H9 (cell line): ENCODE results near the gene MRTFB. TPM values are rescaled to one million over a fixed set of nuclear protein-coding genes. Genes with fewer than 3 reads are reported as not detected.

ENCODE experiments used
- DNase-seq: peaks from one replicate; pipeline ENCODE4 v3.0.0-alpha.2; 2017
- H2AFZ ChIP-seq: one replicate; pipeline ENCODE4 v1.6.1; 2013; ENCODE audit warnings: mild to moderate bottlenecking, low read length, control low read depth, moderate library complexity
- H2AK5ac ChIP-seq: 2 replicates; pipeline ENCODE4 v1.6.1; 2013; ENCODE audit warnings: low read length, control low read depth, mixed read lengths; ENCODE audit not compliant: insufficient read length
- H2BK120ac ChIP-seq: one replicate; pipeline ENCODE4 v1.6.1; 2013; ENCODE audit warnings: low read depth, mild to moderate bottlenecking, low read length, control low read depth, inconsistent platforms; ENCODE audit not compliant: poor library complexity, severe bottlenecking
- H2BK12ac ChIP-seq: 2 replicates; pipeline ENCODE4 v1.6.1; 2013; ENCODE audit warnings: low read length, control low read depth, mixed read lengths, low read depth; ENCODE audit not compliant: insufficient read length
- H2BK15ac ChIP-seq: 2 replicates; pipeline ENCODE4 v1.6.1; 2013; ENCODE audit warnings: low read depth, low read length, control low read depth
- H2BK20ac ChIP-seq: one replicate; pipeline ENCODE4 v1.6.1; 2013; ENCODE audit warnings: low read depth, mild to moderate bottlenecking, low read length, control low read depth, inconsistent platforms; ENCODE audit not compliant: poor library complexity, severe bottlenecking
- H2BK5ac ChIP-seq: 2 replicates; pipeline ENCODE4 v1.6.1; 2013; ENCODE audit warnings: low read length, control low read depth, mixed read lengths; ENCODE audit not compliant: insufficient read length
- H3K14ac ChIP-seq: 2 replicates; pipeline ENCODE4 v1.6.1; 2013; ENCODE audit warnings: low read length, control low read depth; ENCODE audit not compliant: insufficient read depth
- H3K18ac ChIP-seq: 2 replicates; pipeline ENCODE4 v1.6.1; 2013; ENCODE audit warnings: low read depth, mild to moderate bottlenecking, mixed read lengths, low read length, control low read depth; ENCODE audit not compliant: insufficient read length
- H3K23ac ChIP-seq: 2 replicates; pipeline ENCODE4 v1.6.1; 2013; ENCODE audit warnings: low read length, control low read depth, mixed read lengths, low read depth; ENCODE audit not compliant: insufficient read length
- H3K23me2 ChIP-seq: 2 replicates; pipeline ENCODE4 v1.6.1; 2013; ENCODE audit warnings: low read depth, mild to moderate bottlenecking, mixed read lengths, low read length, control low read depth; ENCODE audit not compliant: insufficient read length, poor library complexity, severe bottlenecking
- H3K27ac ChIP-seq: 2 replicates; pipeline ENCODE4 v1.5.1; 2013; ENCODE audit warnings: low read length, control low read depth, mixed read lengths, low read depth; ENCODE audit not compliant: insufficient read length
- H3K27me3 ChIP-seq: 2 replicates; pipeline ENCODE4 v1.6.1; 2013; ENCODE audit warnings: low read length, control low read depth, inconsistent platforms; ENCODE audit not compliant: insufficient read depth
- H3K4ac ChIP-seq: 2 replicates; pipeline ENCODE4 v1.6.1; 2013; ENCODE audit warnings: low read depth, mild to moderate bottlenecking, control low read depth, inconsistent platforms, low read length, moderate library complexity
- H3K4me1 ChIP-seq: 2 replicates; pipeline ENCODE4 v1.6.1; 2013; ENCODE audit warnings: low read length, control low read depth, inconsistent platforms; ENCODE audit not compliant: insufficient read depth
- H3K4me2 ChIP-seq: 2 replicates; pipeline ENCODE4 v1.6.1; 2013; ENCODE audit warnings: low read length, control low read depth, mixed read lengths; ENCODE audit not compliant: insufficient read length, insufficient read depth
- H3K56ac ChIP-seq: 2 replicates; pipeline ENCODE4 v1.6.1; 2013; ENCODE audit warnings: low read depth, mild to moderate bottlenecking, mixed read lengths, low read length, control low read depth; ENCODE audit not compliant: insufficient read length
- H3K79me1 ChIP-seq: 2 replicates; pipeline ENCODE4 v1.6.1; 2013; ENCODE audit warnings: low read depth, mild to moderate bottlenecking, moderate library complexity, low read length, control low read depth, inconsistent platforms; ENCODE audit not compliant: insufficient read depth, poor library complexity, severe bottlenecking
- H3K79me2 ChIP-seq: 2 replicates; pipeline ENCODE4 v1.6.1; 2013; ENCODE audit warnings: low read length, control low read depth, inconsistent platforms; ENCODE audit not compliant: insufficient read depth
- H3K9ac ChIP-seq: 2 replicates; pipeline ENCODE4 v1.6.1; 2013; ENCODE audit warnings: low read length, control low read depth, mixed read lengths; ENCODE audit not compliant: insufficient read length; ENCODE audit errors: extremely low read depth
- H3K9me3 ChIP-seq: one replicate; pipeline ENCODE4 v1.6.1; 2013; ENCODE audit warnings: low read depth, low read length, inconsistent platforms; ENCODE audit not compliant: control insufficient read depth
- H3T11ph ChIP-seq: one replicate; pipeline ENCODE4 v1.6.1; 2013; ENCODE audit warnings: mild to moderate bottlenecking, low read length, control low read depth, inconsistent platforms
- H4K20me1 ChIP-seq: one replicate; pipeline ENCODE4 v1.6.1; 2013; ENCODE audit not compliant: control insufficient read depth, insufficient read length, insufficient read depth
- H4K5ac ChIP-seq: 2 replicates; pipeline ENCODE4 v1.6.1; 2013; ENCODE audit warnings: low read depth, mild to moderate bottlenecking, mixed read lengths, low read length, control low read depth; ENCODE audit not compliant: insufficient read length
- H4K8ac ChIP-seq: replicated peaks from 2 replicates; pipeline ENCODE4 v1.6.1; 2013; ENCODE audit warnings: low read length, control low read depth, mixed read lengths, low read depth; ENCODE audit not compliant: insufficient read length
- H4K91ac ChIP-seq: 2 replicates; pipeline ENCODE4 v1.6.1; 2013; ENCODE audit warnings: low read depth, mild to moderate bottlenecking, moderate library complexity, mixed read lengths, low read length, control low read depth; ENCODE audit not compliant: insufficient read length
- H3K27ac Mint-ChIP-seq, 3 experiments: 2 replicates in 2 of 3; 3 replicates in 1 of 3; pipeline ENCODE4 v1.8.0; 2020 to 2021; ENCODE audit warnings: mixed read lengths in 3 of 3, mild to moderate bottlenecking in 1 of 3, moderate library complexity in 1 of 3
- H3K27me3 Mint-ChIP-seq: 2 replicates; pipeline ENCODE4 v1.8.0; 2021; ENCODE audit warnings: low read depth, mild to moderate bottlenecking, moderate library complexity, mixed read lengths
- H3K36me3 Mint-ChIP-seq, 3 experiments: 2 replicates in 2 of 3; 3 replicates in 1 of 3; pipeline ENCODE4 v1.8.0; 2020 to 2021; ENCODE audit warnings: low read depth in 3 of 3, mixed read lengths in 3 of 3; ENCODE audit not compliant: insufficient read depth in 1 of 3
- H3K4me1 Mint-ChIP-seq, 2 experiments: 2 replicates each; pipeline ENCODE4 v1.8.0; 2020; ENCODE audit warnings: mixed read lengths in 2 of 2
- H3K4me3 Mint-ChIP-seq, 2 experiments: 2 replicates in 1 of 2; 3 replicates in 1 of 2; pipeline ENCODE4 v1.8.0; 2020 to 2021; ENCODE audit warnings: mild to moderate bottlenecking in 2 of 2, mixed read lengths in 2 of 2, moderate library complexity in 1 of 2
- H3K9me3 Mint-ChIP-seq, 2 experiments: 2 replicates in 1 of 2; 3 replicates in 1 of 2; pipeline ENCODE4 v1.8.0; 2020; ENCODE audit warnings: mild to moderate bottlenecking in 2 of 2, mixed read lengths in 2 of 2, moderate library complexity in 1 of 2
- CTCF ChIP-seq: fragments of 200-600 bp; sonication (generic); conservative IDR thresholded peaks from 3 replicates; pipeline ENCODE4 v1.8.0; 2021; ENCODE audit warnings: antibody characterized with exemption, mild to moderate bottlenecking
- WGBS: extraction: QIAGEN DNeasy Blood & Tissue Kit; methylation state at CpG from one replicate; pipeline ENCODE4 v1.1.7; 2013; ENCODE audit warnings: missing lambda C conversion rate, low lambda C conversion rate, mixed read lengths; ENCODE audit not compliant: insufficient read length; ENCODE audit errors: extremely low coverage; 5-methylcytosine and 5-hydroxymethylcytosine counted together
- total RNA-seq: library from RNA; stranded (reverse); gene quantifications from 2 replicates; pipeline ENCODE4 v1.2.1, GENCODE V29; 2021

MRTFB gene
- total RNA-seq, 1 experiment from 2014 or later, result 29.9 TPM

GRCh38 chr16:14223632-14224031 is 152.5 kb downstream of the MRTFB start:
- H3K4me1 Mint-ChIP-seq, result peaks cover 2 to 7% of the 10 kb centered on the region in 2 experiments; a peak in 2 of 4 replicates
- no peak for TF ChIP-seq CTCF
- H3K79me2 ChIP-seq, result no peaks in the 10 kb centered on the region
- no peak overlapping the region for H2AFZ ChIP-seq
- H3K4me2 ChIP-seq, result no peak overlapping the region
- no peak overlapping the region for H2AK5ac ChIP-seq
- no peak overlapping the region for H3K56ac ChIP-seq
- no peak overlapping the region for H3K9ac ChIP-seq
- no peak overlapping the region for H2BK5ac ChIP-seq
- no peak overlapping the region for H3T11ph ChIP-seq
- H3K27ac Mint-ChIP-seq, result peak overlapping the region in 2 of 3 experiments; percentile 13 to 66; a peak in 2 of 7 replicates
- H3K9me3 ChIP-seq, result no peaks in the 10 kb centered on the region
- H4K91ac ChIP-seq, result no peak overlapping the region
- no peak overlapping the region for H2BK20ac ChIP-seq
- H4K20me1 ChIP-seq, result no peaks in the 10 kb centered on the region
- no peak overlapping the region for H4K8ac ChIP-seq
- H4K5ac ChIP-seq, result no peak overlapping the region
- H3K14ac ChIP-seq, result no peak overlapping the region
- H3K79me1 ChIP-seq, result no peaks in the 10 kb centered on the region
- no peak overlapping the region for H2BK120ac ChIP-seq
- no peak overlapping the region for H3K18ac ChIP-seq
- H3K4me1 ChIP-seq, result peaks cover 6% of the 10 kb centered on the region; the same call in 1 of the 2 replicates
- DNase-seq, result no peak
- H3K27ac ChIP-seq, result no peak overlapping the region
- no peak overlapping the region for H2BK12ac ChIP-seq
- H3K4me3 Mint-ChIP-seq, result no peak overlapping the region
- H3K27me3 Mint-ChIP-seq, result no peaks in the 10 kb centered on the region
- H3K9me3 Mint-ChIP-seq, result peaks cover 2 to 4% of the 10 kb centered on the region in 2 experiments; a peak in 3 of 5 replicates
- no peaks in the 10 kb centered on the region for H3K27me3 ChIP-seq
- H3K23ac ChIP-seq, result no peak overlapping the region
- whole genome bisulfite sequencing, result no CpG with 5 or more reads among the region's 2 CpGs
- no peaks in the 10 kb centered on the region for H3K23me2 ChIP-seq
- no peak overlapping the region for H2BK15ac ChIP-seq
- H3K36me3 Mint-ChIP-seq, result peaks cover 40 to 61% (median 60%) of the 10 kb centered on the region in 3 experiments
- H3K4ac ChIP-seq, result no peak overlapping the region
